Erythroblast (primary cell): ENCODE results near the gene DUS1L.

ENCODE experiments used
- GATA1 ChIP-seq: IDR thresholded peaks from 2 replicates; pipeline ENCODE4 v1.6.1; 2011; ENCODE audit warnings: low read depth, mild to moderate bottlenecking, control low read depth, low read length, moderate library complexity
- POLR2A ChIP-seq: IDR thresholded peaks from 2 replicates; pipeline ENCODE4 v1.6.1; 2011; ENCODE audit warnings: mild to moderate bottlenecking, low read length

- no peak for TF ChIP-seq POLR2A
- no peak for TF ChIP-seq GATA1
Observed at GRCh38 chr17:82037889-82038195, 27.8 kb downstream of the DUS1L start.
